Stimulated activated CD4-positive, alpha-beta T cell treated with anti-CD3 and anti-CD28 coated beads, Interleukin-2, amount 100 ng/mL, for 4 hours (primary cell): Measurements from ENCODE around the gene APH1A.
"Not testable (repeated sequence)": the region's sequence is repeated elsewhere in the genome, so short reads cannot be mapped to it uniquely, and the experiment has no call there.

ENCODE experiments used
- DNase-seq: peaks from one replicate; pipeline ENCODE4 v3.0.0-alpha.2; 2020; ENCODE audit warnings: low read depth

Gene APH1A

DNA sequence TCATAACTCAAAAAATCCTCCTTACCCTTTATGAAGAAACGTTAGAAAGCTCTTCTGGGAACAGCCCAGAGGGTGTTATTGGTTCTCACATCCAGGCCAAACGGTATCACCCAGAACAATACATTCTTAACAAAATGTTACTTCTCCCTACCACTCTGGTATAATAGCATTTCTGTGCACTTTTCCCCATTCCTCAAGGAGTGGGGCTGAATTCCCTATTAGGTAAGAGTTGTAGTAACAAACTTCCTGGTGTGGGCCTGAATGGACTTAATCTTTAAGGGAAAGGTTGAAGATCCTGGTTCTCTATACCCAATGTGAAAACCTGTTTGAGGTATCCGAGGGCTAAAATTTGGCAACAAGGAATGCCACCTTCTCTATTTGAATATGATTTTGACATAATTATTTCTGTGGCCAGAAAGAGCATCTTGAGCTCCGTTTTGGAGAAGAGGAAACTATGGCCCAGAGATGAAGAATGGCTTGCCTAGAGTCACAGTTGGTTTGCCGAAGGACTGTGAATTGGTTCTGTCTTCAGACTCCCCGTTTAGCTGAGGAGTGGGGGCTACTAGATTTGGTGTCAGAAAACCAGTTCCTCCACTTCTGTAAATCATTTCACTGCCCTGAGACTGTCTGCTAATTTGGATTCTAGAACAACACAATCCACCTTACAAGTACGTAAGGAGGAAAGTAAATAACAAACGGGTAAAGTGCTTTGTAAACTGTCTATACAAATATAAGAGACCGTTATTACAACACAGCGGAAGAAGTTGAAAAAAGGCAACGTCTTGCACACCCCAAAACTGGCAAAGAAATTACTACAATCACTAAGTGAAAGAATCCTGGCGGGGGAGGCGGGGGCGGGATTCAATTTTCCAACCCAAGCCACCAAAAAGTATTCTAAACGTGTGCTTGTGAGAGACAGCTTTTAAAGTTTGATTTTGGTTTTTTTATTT, 35.2 kb downstream of the APH1A start:
- peak; percentile 62 for DNase-seq

DNA sequence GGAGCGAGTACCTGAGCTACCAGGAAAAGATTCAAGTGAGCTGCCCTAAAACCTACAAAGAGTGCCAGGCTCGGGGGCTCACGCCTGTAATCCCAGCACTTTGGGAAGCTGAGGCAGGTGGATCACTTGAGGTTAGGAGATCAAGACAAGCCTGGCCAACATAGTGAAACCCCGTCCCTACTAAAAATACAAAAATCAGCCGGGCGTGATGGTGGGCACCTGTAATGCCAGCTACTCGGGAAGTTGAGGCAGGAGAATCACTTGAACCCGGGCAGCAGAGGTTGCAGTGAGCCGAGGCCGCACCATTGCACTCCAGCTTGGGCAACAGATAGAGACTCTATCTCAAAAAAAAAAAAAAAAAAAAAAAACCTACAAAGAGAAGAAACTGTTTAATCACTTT, 35.9 kb downstream of the APH1A start:
- DNase-seq = not testable (repeated sequence)

DNA sequence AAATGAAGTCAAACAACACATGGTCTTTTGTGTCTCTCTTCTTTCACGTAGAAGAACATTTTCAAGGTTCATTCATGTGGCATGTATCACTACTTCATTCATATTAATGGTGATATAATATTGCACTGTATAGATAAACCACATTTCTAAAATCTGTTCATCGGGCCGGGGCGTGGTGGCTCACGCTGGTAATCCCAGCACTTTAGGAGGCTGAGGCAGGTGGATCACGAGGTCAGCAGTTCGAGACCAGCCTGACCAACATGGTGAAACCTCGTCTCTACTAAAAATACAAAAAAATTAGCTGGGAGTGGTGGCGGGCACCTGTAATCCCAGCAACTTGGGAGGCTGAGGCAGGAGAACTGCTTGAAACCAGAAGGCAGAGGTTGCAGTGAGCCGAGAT, 40.6 kb downstream of the APH1A start:
- not testable (repeated sequence) for DNase-seq

DNA sequence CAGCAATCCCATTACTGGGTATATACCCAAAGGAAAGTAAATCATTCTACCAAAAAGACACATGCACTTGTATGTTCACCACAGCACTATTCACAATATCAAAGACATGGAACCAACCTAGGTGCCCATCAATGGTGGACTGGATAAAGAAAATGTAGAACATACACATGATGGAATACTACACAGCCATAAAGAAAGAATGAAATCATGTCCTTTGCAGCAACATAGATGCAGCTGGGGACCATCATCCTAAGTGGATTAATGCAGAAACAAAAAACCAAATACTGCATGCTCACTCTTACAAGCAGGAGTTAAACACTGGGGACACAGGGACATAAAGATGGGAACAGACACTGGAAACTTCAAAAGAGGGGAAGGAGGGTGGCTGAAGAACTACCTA, 41.6 kb downstream of the APH1A start:
- no peak for DNase-seq

DNA sequence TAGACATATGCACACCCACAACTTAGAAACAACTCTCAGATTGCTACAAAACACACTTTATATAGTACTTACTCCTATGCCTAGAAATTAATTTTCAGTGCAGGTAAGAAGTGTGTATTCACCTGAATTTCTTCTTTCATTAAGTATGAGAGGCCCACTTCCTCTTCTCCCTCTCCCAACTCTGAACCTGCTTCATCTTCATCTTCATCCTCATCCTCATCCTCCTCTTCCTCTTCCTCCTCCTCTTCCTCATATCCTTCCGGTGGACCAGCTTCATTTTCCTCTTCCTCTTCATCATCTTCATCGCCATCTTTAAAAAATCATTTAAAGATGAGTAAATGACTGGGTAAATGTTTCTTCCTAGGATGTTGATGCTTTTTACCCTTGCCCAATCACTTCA, 42.3 kb downstream of the APH1A start:
- no peak for DNase-seq

DNA sequence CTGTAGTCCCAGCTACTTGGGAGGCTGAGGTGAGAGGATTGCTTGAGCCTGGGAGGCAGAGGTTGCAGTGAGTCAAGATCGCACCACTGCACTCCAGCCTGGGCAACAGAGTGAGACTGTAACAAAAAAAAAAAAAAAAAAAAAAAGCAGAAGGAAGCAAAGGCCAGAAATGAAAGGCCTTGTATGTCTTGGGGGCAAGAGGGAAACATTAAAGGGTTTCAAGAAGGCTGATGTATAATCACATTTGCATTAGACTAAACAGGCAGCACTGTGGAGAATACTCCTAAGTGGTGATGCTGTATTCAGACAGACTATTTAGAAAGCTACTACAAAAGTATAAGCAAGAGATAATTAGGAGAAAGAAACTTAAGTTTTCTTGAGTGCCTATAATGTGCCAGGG, 43.3 kb downstream of the APH1A start:
- DNase-seq = no peak

DNA sequence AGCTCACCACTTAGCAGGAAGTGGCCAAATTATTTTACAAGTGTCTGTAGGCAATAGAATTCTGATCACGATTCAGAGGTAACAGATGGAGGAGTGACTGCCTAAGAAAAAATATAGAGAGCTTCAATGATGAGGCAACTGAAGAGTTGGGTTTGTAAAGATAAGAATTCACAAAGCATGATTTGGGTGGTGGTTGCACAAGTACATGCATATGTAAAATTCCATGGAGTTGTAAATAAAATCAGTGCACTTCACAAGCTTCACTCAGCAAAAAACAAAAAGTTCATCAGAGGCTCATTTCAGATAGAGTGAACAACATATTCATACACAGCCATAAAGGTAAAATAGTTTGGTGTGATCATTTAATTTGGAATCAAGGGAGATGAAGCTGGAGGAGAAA, 43.8 kb downstream of the APH1A start:
- no peak for DNase-seq

DNA sequence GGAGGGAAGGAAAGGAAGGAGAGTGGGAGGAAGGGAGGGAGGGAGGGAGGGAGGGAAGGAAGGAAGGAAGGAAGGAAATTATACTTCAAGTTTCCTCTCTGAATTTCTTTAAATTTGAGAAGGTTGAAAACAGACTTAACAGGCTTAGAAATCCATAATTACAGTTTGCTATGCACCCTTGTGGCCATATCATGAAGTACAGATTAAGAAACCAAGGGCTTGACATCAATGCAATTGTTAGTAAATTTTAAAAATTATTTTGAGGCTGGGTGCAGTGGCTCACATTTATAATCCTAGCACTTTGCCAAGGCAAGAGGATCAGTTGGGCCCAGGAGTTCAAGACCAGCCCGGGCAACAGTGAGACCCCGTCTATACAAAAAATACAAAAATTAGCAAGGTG, 47.3 kb downstream of the APH1A start:
- DNase-seq = no peak

DNA sequence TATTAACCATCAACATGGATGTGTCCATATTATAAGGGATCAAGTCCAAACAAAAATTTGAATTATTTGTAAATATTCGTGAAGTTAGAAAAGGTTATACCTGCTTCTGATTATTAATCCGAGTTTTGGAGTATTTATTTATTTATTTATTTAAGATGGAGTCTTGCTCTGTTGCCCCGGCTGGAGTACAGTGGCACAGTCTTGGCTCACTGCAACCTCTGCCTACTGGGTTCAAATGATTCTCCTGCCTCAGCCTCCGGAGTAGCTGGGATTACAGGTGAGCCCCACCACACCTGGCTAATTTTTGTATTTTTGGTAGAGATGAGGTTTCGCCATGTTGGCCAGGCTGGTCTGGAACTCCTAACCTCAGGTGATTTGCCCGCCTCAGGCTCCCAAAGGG, 53.0 kb downstream of the APH1A start:
- DNase-seq = not testable (repeated sequence)
